Uterus (tissue), 4 donors: ENCODE results near the gene BTG2. TPM values are rescaled to one million over a fixed set of nuclear protein-coding genes. Genes with fewer than 3 reads are reported as not detected.
A peak's percentile ranks its signal among the peaks of the same experiment; 100 is the strongest.

Experiments used
- DNase-seq, 2 donors: peaks; one replicate each; pipeline ENCODE4 v3.0.0-alpha.2; 2019 to 2020
- H3K27ac ChIP-seq, 2 donors: fragments of 200-600 bp; sonication (generic); 1 replicate in 1 of 2; 2 replicates in 1 of 2; pipeline ENCODE4 v1.5.1; 2016 to 2018
- H3K27me3 ChIP-seq, 2 donors: fragments of 200-600 bp; sonication (generic); one replicate each; pipeline ENCODE4 v1.5.1; 2018 to 2019; ENCODE audit warnings: control low read depth in 1 of 2
- H3K36me3 ChIP-seq, 2 donors: fragments of 200-600 bp; sonication (generic); one replicate each; pipeline ENCODE4 v1.5.1; 2019; ENCODE audit warnings: control low read depth in 1 of 2
- H3K4me1 ChIP-seq, 2 donors: fragments of 200-600 bp; sonication (generic); one replicate each; pipeline ENCODE4 v1.5.1; 2018 to 2019; ENCODE audit warnings: control low read depth in 1 of 2
- H3K4me3 ChIP-seq, 2 donors: fragments of 200-600 bp; sonication (generic); 1 replicate in 1 of 2; 2 replicates in 1 of 2; pipeline ENCODE4 v1.5.1; 2018 to 2019; ENCODE audit warnings: mild to moderate bottlenecking in 1 of 2
- H3K9me3 ChIP-seq, 2 donors: fragments of 200-600 bp; sonication (generic); one replicate each; pipeline ENCODE4 v1.5.1; 2019; ENCODE audit warnings: control low read depth in 1 of 2
- CTCF ChIP-seq, 4 experiments: fragments of 200-600 bp in 2 of 4; fragments of 450-650 bp in 2 of 4; sonication (generic) in 2 of 4; IDR thresholded peaks; one replicate each; pipeline ENCODE4 v1.5.1; 2016 to 2019; ENCODE audit warnings: antibody characterized with exemption in 4 of 4, mild to moderate bottlenecking in 2 of 4, moderate library complexity in 1 of 4
- POLR2A ChIP-seq, 2 donors: fragments of 450-650 bp; IDR thresholded peaks; one replicate each; pipeline ENCODE4 v1.6.1; 2016; ENCODE audit warnings: antibody characterized with exemption in 2 of 2, mild to moderate bottlenecking in 1 of 2, moderate library complexity in 1 of 2
- intact Hi-C: fragments of 100-400 bp; cut with DNase I; formaldehyde crosslinking; loops from one replicate; pipeline ENCODE4 v1.15.1; 2023; ENCODE audit warnings: low total_unique reads
- total RNA-seq, 4 donors: library from RNA; depleted of rRNA in 3 of 4; stranded (reverse); fragments of >200 nt in 3 of 4; gene quantifications; one replicate each; pipeline versions ENCODE4 v1.1.0 to v1.2.4, GENCODE V29; 2014 to 2023
- donor health status: DM: yes; HTN: yes; CAD: no.

The BTG2 gene
- total RNA-seq, 4 donors from 2014 or later = 14.6 to 95.9 (median 56.5) TPM

- TF ChIP-seq POLR2A (IDR thresholded peaks at IDR 0.05) (no peak), CTCF (IDR thresholded peaks at IDR 0.05) (no peak)
- no peak overlapping the region for H3K4me3 ChIP-seq
- H3K27me3 ChIP-seq = no peaks in the 10 kb centered on the region
- DNase-seq = no peak
- intact Hi-C loops = loop anchor here (10.0 kb wide), 1 partner anchor 346 kb away; no protein-coding TSS in a partner anchor
- peaks cover 0 to 10% of the 10 kb centered on the region in 2 donors for H3K4me1 ChIP-seq
- no peaks in the 10 kb centered on the region for H3K36me3 ChIP-seq
- H3K9me3 ChIP-seq = no peaks in the 10 kb centered on the region
- peak overlapping the region in 1 of 2 donors; percentile 67 for H3K27ac ChIP-seq
Observed at GRCh38 chr1:203349166-203349565, 43.8 kb downstream of the BTG2 start.

GRCh38 chr1:203349773-203350524 lies 44.6 kb downstream of the BTG2 start:
- Histone ChIP-seq H3K27me3 (no peaks in the 10 kb centered on the region), H3K27ac (peak overlapping the region; percentile 67 to 84), H3K9me3 (no peaks in the 10 kb centered on the region), H3K4me3 (peak overlapping the region; percentile 32 to 42), H3K36me3 (no peaks in the 10 kb centered on the region), H3K4me1 (peaks cover 0 to 10% of the 10 kb centered on the region in 2 donors)
- intact Hi-C loops = loop anchor here (10.0 kb wide), 1 partner anchor 345 kb away; no protein-coding TSS in a partner anchor
- DNase-seq = no peak
- TF ChIP-seq CTCF (IDR thresholded peaks at IDR 0.05) (no peak), POLR2A (IDR thresholded peaks at IDR 0.05) (no peak)

GRCh38 chr1:203351037-203351625 lies 45.8 kb downstream of the BTG2 start, which contains the start of gene FMOD:
Gene FMOD (minus strand): TSS chr1:203351122. CDS start chr1:203348270, 2,852 bp downstream.
- TF ChIP-seq CTCF (IDR thresholded peaks at IDR 0.05) (no peak), POLR2A (IDR thresholded peaks at IDR 0.05) (peak in 1 of 2 donors; percentile 25)
- Histone ChIP-seq H3K36me3 (no peaks in the 10 kb centered on the region), H3K27me3 (no peaks in the 10 kb centered on the region), H3K4me1 (peaks cover 0 to 10% of the 10 kb centered on the region in 2 donors), H3K4me3 (peak within 1 kb of the TSS; percentile 32 to 42), H3K9me3 (no peaks in the 10 kb centered on the region), H3K27ac (peak within 1 kb of the TSS; percentile 67 to 84)
- DNase-seq = peak; percentile 84 to 85
- intact Hi-C loops = no loop called here

- no peaks in the 10 kb centered on the region for H3K4me1 ChIP-seq
- H3K36me3 ChIP-seq = no peaks in the 10 kb centered on the region
- DNase-seq = no peak
- no peak overlapping the region for H3K4me3 ChIP-seq
- intact Hi-C loops = no loop called here
- H3K9me3 ChIP-seq = no peaks in the 10 kb centered on the region
- H3K27me3 ChIP-seq = no peaks in the 10 kb centered on the region
- TF ChIP-seq CTCF (IDR thresholded peaks at IDR 0.05) (no peak), POLR2A (IDR thresholded peaks at IDR 0.05) (no peak)
- peak overlapping the region in 1 of 2 donors; percentile 17 for H3K27ac ChIP-seq
Observed at GRCh38 chr1:203353486-203353885, 48.2 kb downstream of the BTG2 start.

GRCh38 chr1:203354246-203354645 lies 48.9 kb downstream of the BTG2 start:
- intact Hi-C loops = no loop called here
- no peak for DNase-seq
- no peak for TF ChIP-seq CTCF (IDR thresholded peaks at IDR 0.05)
- TF ChIP-seq POLR2A (IDR thresholded peaks at IDR 0.05) = no peak
- H3K27ac ChIP-seq = peak overlapping the region in 1 of 2 donors; percentile 29
- no peaks in the 10 kb centered on the region for H3K9me3 ChIP-seq
- H3K4me1 ChIP-seq = no peaks in the 10 kb centered on the region
- no peak overlapping the region for H3K4me3 ChIP-seq
- no peaks in the 10 kb centered on the region for H3K27me3 ChIP-seq
- H3K36me3 ChIP-seq = no peaks in the 10 kb centered on the region
